ENCODE measurements around the gene GAS7.

- no peak for TF ChIP-seq EP300 (IDR thresholded peaks at IDR 0.05)
- TF ChIP-seq, protein P1, sequence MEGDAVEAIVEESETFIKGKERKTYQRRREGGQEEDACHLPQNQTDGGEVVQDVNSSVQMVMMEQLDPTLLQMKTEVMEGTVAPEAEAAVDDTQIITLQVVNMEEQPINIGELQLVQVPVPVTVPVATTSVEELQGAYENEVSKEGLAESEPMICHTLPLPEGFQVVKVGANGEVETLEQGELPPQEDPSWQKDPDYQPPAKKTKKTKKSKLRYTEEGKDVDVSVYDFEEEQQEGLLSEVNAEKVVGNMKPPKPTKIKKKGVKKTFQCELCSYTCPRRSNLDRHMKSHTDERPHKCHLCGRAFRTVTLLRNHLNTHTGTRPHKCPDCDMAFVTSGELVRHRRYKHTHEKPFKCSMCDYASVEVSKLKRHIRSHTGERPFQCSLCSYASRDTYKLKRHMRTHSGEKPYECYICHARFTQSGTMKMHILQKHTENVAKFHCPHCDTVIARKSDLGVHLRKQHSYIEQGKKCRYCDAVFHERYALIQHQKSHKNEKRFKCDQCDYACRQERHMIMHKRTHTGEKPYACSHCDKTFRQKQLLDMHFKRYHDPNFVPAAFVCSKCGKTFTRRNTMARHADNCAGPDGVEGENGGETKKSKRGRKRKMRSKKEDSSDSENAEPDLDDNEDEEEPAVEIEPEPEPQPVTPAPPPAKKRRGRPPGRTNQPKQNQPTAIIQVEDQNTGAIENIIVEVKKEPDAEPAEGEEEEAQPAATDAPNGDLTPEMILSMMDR (IDR thresholded peaks at IDR 0.05): no peak
- no peak for TF ChIP-seq POLR2A (IDR thresholded peaks at IDR 0.05)
- TF ChIP-seq POLR2AphosphoS5 (IDR thresholded peaks at IDR 0.05): no peak
Observed at GRCh38 chr17:10139577-10139976, 58.8 kb downstream of the GAS7 start.
